ENCODE data around the gene USP22. TPM values are rescaled to one million over a fixed set of nuclear protein-coding genes. Genes with fewer than 3 reads are reported as not detected.

USP22 gene
- total and polyA plus RNA-seq, 2 of the 4 experiments (the other 2 are of a cell fraction): 161 to 319 TPM

- Histone ChIP-seq H2AFZ (replicated peaks; ENCODE audit: low read length, poor library complexity) (no peak overlapping the region), H3K23ac (ENCODE audit: low read depth, low read length) (no peak overlapping the region), H3K9me3 (ENCODE audit: control insufficient read depth, insufficient read depth, low read length) (no peaks in the 10 kb centered on the region), H2AK5ac (ENCODE audit: low read depth, low read length) (no peak overlapping the region), H3K27ac (ENCODE audit: insufficient read depth, low read length) (no peak overlapping the region), H3K56ac (ENCODE audit: extremely low read depth, insufficient read depth, low read length) (no peak overlapping the region), H4K8ac (ENCODE audit: low read depth in 2 of 2, low read length in 2 of 2) (no peak overlapping the region), H3K4me3 (ENCODE audit: insufficient read depth, low read depth, low read length) (no peak overlapping the region), H4K20me1 (ENCODE audit: insufficient read depth, low read length) (no peaks in the 10 kb centered on the region), H3K79me1 (ENCODE audit: low read depth in 1 of 2, low read length in 2 of 2) (no peaks in the 10 kb centered on the region), H3K9me1 (ENCODE audit: insufficient read depth, low read length) (no peaks in the 10 kb centered on the region), H4K5ac (ENCODE audit: low read depth, low read length) (no peak overlapping the region), H2BK15ac (ENCODE audit: low read depth, low read length) (no peak overlapping the region), H3K4me2 (ENCODE audit: low read depth, low read length) (no peak overlapping the region), H3K27me3 (ENCODE audit: control insufficient read depth, insufficient read depth, low read length) (peaks cover 5% of the 10 kb centered on the region; the same call in 1 of the 2 replicates), H3K4ac (ENCODE audit: low read depth, low read length) (no peak overlapping the region), H3K9ac (ENCODE audit: low read depth, low read length) (no peak overlapping the region), H3K18ac (ENCODE audit: low read depth, low read length) (no peak overlapping the region), H2BK120ac (ENCODE audit: low read depth, low read length) (no peak overlapping the region), H3K14ac (replicated peaks; ENCODE audit: low read depth, low read length) (no peak overlapping the region), H4K91ac (ENCODE audit: insufficient read depth, low read depth, low read length) (no peak overlapping the region), H2AK9ac (replicated peaks; ENCODE audit: low read depth, low read length, poor library complexity) (no peak overlapping the region), H3K36me3 (ENCODE audit: control insufficient read depth, insufficient read depth, low read length) (no peaks in the 10 kb centered on the region), H2BK5ac (ENCODE audit: low read depth, low read length, poor library complexity, severe bottlenecking) (no peak overlapping the region), H3K4me1 (ENCODE audit: control insufficient read depth, insufficient read depth, low read length) (no peaks in the 10 kb centered on the region), H2BK20ac (ENCODE audit: low read depth, low read length) (no peak overlapping the region)
- ATAC-seq (ENCODE audit: low read depth) (no peak), DNase-seq (no peak)
- WGBS, 2 experiments (ENCODE audit: extremely low coverage in 2 of 2, insufficient read length in 1 of 2): 80% methylated on average over 2 of the region's 7 CpGs; no CpG with 5 or more reads in 1 of the 2 experiments
- intact Hi-C loops (cut with micrococcal nuclease): no loop called here
- TF ChIP-seq FOS (IDR thresholded peaks at IDR 0.05; ENCODE audit: low read depth, low read length) (no peak), CHD1 (IDR thresholded peaks at IDR 0.05; ENCODE audit: low read depth, low read length) (no peak)
- ChIA-PET CTCF (no interaction called here), POLR2A (ENCODE audit: unreplicated experiment) (no interaction called here)
- dilution Hi-C loops (cut with HindIII; ENCODE audit: low sequenced_read_pairs, unreplicated experiment): no loop called here
- BruUV-seq (replicated peaks): no TSS peak
- in situ Hi-C loops (cut with MboI; ENCODE audit: low sequenced_read_pairs): no loop called here
These were observed 55.9 kb downstream of the USP22 start for GRCh38 chr17:20986767-20987510.
